Endometrial microvascular endothelial cells (primary cell): ENCODE results near the gene HCRTR1. TPM values are rescaled to one million over a fixed set of nuclear protein-coding genes. Genes with fewer than 3 reads are reported as not detected.
"Not testable (repeated sequence)": the region's sequence is repeated elsewhere in the genome, so short reads cannot be mapped to it uniquely, and the experiment has no call there.

Source experiments
- in situ Hi-C: cut with HindIII; loops from 2 replicates; pipeline ENCODE4 v1.10.0; 2017; ENCODE audit warnings: low sequenced_read_pairs, low pct_unique_long_range_greater_than_20kb; ENCODE audit errors: inconsistent ontology term
- total RNA-seq: library from RNA; depleted of rRNA; stranded (reverse); fragments of >200 nt; gene quantifications from one replicate; pipeline ENCODE4 v1.2.3, GENCODE V29; 2015; ENCODE audit errors: inconsistent ontology term

The HCRTR1 gene
- total RNA-seq, 1 donor from 2014 or later = not detected

DNA sequence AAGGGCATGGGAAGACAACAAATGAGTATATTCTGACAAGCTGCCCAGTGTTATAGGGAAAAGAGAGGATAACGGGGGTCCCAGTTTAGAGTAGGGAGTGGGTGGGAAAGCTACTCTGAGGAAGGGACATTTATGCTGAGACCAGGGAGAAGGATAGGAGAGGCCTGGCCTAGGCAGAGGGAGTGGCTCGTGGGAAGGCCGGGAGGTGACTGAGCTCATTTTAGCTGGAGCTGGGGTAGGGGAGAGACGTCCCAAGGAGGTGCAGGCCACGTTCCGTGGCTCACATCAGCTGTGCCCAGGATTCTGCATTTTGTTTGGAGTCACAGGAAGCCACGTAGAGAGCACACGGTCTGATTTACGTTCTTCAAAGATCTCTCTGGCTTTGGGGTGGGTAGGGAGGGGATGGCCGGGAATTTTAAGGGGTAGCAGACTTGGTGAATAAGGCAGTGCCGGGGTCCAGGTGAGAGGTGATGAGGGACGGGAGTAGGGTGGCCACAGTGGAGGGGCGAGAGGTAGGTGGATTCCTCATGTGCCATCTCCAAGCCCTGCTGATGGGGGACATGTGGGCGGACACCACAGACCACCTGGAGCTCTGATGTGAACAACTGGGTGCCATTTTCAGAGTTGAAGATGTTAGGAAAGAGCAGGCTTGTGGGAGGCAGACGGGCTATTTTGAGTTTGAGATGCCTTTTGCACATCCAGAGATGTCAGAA, 36.4 kb upstream of the HCRTR1 start:
- in situ Hi-C loops = no loop called here

DNA sequence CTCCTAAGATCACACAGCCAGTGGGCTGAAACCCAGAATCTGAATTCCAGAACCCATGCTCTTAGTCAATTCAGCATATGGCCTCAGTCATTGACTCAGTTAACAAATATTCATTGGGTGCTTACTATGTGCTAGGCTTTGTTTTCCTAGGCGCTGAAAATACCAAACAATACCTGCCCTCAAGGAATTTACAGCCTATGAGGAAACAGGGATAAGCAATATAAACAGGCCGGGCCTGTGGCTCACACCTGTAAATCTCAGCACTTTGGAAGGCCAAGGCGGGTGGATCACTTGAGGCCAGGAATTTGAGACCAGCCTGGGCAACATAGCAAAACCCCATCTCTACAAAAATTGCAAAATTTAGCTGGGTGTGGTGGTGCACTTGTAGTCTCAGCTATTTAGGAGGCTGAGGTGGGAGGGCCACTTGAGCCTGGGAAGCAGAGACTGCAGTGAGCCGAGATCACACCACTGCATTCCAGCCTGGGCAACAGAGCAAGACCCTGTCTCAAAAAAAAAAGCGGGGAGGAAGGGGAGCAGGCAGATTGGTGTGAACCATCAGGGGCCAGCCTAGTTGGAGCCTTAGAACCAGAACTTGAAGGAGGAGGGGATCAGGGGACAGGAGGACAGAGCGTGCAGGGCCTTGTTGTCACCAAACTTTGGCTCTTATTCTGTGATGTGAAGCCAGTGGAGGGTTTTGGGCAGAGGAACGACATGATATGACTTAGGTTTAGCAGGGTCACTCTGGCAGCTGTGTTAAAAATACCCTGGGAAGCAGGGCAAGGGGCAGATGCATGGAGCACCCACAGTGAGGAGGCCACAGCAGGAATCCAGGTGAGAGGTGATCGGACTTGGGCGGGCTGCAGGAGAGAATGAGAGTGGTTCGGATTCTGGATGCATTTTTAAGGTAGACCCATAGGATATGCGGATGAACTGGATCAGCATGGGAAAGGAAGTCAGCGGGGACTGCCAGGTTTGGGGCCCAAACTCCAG, 35.4 kb upstream of the HCRTR1 start:
- in situ Hi-C loops = no loop called here

DNA sequence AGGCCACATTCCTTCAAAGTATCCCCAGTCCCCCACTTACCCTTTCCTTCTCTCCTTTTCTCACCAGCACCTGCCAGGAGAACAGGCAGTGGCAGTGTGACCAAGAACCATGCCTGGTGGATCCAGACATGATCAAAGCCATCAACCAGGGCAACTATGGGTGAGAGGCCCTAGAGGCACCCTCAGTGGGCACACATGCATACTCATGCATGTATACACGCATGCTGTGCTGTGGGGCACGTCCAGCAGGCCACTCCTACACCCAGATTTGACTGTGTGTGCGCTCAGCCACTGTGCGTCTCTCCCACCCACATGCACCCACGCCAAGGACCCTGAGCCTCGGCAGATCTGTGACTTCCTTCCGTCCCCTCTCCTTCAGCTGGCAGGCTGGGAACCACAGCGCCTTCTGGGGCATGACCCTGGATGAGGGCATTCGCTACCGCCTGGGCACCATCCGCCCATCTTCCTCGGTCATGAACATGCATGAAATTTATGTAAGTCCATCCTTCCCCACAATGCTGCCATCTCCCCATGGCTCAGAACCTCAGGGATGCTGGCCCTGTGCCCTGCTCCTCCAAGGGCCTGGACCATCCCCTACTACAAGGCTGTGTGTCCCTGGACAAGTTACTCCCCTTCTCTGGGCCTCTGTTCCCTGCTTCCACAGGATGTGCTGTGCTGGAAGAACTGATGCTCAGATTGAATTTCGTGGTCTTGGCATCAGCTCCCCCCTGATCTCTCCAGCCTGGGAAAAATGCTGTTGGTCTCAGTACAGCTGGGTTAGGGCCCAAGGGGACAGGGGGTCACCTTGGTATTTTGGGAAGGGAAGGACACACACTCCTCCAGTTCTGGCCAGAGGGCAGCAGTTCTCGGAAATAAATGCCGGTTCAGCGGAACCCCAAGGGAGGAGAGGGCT, 34.2 kb upstream of the HCRTR1 start:
- in situ Hi-C loops = no loop called here

DNA sequence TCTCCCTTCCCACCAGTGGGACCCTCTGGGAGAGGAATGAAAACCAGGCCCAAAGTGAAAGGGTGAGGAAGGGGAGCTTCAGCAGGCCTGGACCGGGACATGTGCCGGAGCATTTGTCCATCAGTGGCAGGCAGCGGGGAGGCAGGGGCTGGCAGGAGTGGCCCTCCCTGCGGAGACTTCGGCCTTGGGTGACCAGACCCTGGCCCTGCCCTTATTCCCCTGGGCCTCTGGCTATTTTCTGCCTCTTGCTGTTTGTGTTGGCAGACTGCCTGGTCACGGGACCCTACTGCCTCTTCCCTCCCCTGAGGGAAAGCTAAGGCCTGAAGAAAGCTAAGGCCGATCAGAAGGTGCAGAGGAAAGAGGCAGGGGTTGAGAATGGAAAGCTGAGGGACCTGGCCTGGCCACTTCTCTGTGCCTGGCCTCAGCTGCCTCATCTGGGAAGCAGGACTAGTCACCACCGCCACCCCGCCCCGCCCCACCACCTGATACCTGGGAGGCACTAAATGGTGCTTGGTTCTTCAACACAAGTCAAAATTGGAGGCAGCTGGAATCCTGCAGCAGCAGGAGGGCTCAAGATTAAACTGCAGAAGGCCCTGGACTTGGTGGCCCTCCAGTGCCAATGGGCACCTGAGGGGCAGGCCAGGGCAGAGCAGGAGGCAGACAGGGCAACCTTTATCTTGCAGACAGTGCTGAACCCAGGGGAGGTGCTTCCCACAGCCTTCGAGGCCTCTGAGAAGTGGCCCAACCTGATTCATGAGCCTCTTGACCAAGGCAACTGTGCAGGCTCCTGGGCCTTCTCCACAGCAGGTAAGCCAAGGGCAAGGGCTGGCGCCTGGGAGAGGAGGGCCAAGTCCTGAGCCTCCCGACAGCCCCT, 33.3 kb upstream of the HCRTR1 start:
- in situ Hi-C loops = no loop called here

DNA sequence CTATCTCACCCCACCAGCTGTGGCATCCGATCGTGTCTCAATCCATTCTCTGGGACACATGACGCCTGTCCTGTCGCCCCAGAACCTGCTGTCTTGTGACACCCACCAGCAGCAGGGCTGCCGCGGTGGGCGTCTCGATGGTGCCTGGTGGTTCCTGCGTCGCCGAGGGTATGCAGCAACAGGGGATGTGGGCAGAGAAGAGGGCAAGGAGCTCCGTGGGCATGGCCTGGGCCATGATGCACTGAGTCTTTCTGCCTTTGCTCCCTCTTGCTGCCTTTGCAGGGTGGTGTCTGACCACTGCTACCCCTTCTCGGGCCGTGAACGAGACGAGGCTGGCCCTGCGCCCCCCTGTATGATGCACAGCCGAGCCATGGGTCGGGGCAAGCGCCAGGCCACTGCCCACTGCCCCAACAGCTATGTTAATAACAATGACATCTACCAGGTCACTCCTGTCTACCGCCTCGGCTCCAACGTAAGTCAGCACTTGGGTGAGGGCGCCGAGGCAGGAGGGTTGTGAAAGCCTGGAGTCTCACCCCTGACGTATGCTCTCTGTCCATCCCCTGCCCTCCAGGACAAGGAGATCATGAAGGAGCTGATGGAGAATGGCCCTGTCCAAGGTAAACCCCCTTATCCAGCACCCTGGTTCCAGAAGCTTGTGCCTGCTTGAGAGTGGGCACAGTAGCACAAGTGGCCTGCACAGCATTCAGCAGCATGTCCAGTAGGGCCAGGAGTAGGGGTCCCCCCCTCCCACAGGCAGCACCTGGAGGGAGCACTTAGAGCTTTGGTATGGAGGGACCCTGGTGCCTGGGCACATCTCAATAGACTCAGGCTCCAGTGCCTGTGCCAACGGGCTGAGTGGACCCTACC, 32.4 kb upstream of the HCRTR1 start:
- in situ Hi-C loops = no loop called here

DNA sequence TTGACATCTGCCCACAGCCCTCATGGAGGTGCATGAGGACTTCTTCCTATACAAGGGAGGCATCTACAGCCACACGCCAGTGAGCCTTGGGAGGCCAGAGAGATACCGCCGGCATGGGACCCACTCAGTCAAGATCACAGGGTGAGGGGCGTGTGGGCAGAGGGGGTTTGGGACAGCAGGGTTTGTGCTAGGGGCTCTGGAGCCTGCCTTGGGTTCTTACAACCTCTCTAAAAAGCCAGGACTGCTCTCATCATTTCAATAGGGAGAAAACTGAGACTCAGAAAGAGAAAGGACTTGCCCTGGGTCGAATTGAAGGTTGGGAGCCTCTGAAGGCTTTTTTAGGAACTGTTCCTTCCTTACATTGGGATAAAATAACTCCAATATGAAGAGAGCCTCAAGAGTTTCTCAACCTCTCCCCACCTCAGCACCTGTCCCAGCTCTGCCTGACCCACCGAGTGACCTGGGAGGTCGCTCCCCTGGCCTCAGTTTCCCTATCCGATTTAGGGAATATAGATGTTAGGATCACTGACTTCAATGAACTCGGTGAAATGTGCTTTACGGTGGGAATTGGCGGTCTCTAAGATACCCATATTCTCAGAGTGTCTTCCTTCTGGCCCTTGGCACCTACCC, 31.6 kb upstream of the HCRTR1 start:
- in situ Hi-C loops = no loop called here

DNA sequence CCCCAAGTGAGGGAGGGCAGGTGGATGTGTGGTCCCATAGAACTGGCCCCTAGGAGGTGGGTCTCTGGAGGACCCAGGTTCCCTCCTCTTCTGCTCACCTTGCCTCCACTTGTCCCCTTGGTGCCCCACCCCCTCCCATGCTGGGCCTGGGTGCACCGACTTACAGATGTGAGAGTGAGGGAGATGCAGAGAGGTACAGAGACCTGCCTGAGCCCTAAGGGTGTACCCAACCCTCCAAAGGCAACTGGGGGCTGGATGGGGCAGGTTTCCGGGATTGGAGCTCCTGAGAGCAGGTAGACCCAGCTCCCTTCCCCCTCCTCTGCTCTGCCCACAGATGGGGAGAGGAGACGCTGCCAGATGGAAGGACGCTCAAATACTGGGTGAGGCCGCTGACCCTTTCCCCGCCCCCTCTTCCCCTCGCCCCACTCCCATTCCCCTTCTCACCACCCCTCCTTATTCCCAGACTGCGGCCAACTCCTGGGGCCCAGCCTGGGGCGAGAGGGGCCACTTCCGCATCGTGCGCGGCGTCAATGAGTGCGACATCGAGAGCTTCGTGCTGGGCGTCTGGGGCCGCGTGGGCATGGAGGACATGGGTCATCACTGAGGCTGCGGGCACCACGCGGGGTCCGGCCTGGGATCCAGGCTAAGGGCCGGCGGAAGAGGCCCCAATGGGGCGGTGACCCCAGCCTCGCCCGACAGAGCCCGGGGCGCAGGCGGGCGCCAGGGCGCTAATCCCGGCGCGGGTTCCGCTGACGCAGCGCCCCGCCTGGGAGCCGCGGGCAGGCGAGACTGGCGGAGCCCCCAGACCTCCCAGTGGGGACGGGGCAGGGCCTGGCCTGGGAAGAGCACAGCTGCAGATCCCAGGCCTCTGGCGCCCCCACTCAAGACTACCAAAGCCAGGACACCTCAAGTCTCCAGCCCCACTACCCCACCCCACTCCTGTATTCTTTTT, 30.8 kb upstream of the HCRTR1 start:
- in situ Hi-C loops = no loop called here

DNA sequence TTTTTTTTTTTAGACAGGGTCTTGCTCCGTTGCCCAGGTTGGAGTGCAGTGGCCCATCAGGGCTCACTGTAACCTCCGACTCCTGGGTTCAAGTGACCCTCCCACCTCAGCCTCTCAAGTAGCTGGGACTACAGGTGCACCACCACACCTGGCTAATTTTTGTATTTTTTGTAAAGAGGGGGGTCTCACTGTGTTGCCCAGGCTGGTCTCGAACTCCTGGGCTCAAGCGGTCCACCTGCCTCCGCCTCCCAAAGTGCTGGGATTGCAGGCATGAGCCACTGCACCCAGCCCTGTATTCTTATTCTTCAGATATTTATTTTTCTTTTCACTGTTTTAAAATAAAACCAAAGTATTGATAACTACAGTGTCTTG, 30.2 kb upstream of the HCRTR1 start:
- in situ Hi-C loops = not testable (repeated sequence)

DNA sequence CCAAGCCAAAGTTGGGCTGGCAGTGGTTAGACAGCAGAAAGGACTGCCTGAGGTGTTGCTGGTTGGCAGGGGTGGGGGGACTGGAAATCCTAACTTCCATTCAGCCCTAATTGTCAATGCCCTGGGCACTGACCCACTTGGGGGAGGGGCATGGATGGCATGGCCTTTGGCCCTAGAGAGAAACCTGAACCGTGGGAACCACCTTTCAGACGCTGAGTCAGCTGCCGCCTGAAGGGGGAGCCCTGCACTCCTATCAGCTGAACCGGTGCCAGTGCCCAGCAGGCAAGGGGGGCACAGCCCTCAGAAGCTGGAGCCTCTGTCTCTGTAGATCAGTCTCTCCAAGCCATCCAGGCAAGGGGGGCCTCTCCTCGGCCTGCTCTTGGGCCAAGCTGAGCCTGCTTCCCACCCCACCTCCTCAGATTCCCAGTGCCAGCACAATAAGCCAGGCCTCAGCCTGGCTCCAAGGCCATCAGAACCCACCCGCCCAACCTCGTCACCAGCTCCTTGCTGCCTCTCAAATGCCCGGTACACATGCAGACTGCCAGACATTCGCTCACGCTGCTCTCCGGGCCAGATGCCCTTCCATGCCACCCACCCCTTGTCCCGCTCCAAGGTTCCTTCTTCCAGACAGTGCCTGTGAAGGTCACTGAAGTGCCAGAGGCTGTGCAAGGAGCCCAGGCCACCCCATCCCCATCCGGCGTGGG, 29.6 kb upstream of the HCRTR1 start:
- in situ Hi-C loops = no loop called here

DNA sequence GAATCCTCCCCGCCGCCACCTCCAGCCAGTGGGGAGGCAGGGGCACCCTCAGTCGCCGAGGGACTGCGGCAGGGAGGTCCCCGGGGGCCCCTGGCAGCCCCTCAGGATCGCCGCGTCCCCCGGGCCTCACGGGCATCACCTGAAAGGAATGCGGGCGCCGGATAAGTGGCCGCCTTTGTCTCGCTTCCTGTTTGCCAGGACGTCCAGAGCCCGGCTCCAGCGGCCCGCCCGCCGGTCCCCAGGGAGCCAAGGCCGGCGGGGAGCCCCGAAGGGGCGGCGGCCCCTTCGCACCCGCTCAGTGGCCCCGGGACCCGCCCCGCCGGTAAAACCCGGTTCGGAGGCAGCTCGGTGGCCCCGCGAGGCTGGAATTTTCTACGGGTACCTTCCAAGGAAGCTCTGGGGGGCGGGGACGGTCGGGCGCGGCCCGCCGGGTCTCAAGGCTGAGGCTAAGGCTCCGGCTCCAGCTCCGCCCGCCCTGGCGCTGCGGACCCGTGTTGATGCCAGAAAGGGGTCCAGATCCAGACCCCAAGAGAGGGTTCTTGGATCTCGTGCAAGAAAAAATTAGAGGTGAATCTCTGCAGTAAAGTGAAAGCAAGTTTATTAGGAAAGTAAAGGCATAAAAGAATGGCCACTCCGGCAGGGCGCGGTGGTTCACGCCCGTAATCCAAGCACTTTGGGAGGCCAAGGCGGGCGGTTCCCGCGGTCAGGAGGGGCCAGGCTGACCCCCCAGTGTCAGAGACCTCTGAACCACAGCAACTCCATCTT, 28.6 kb upstream of the HCRTR1 start:
- in situ Hi-C loops = no loop called here

DNA sequence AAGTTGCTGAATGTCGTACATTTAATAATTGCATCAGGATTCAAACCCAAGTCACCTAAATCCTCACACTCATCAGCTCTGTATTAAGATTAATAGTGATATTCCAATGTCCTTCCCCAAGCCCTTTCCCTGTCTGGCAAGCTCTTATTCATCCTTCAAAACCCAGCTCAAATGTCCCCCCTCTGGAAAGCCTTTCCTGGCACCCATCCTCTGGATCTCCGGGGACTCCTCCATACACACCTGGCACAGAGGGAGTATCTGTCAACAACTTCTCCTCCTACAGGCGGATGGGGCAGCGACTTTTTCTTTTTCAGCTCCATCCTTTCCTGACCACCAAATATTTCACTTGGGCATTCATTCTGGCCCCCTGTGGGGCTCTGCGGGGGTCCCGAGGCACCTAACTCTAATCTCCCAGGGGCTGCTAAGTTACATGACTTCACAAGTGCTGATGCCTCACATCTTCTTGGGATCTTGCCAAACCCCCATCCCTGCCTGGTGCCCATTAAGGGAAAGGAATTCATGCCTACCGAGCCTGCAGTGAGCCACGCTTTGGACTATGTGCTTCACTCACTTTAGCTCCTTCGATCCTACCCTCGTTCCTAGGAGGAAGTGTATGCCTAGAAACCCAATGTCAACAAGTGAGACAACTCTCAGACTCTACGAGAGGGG, 25.9 kb upstream of the HCRTR1 start:
- in situ Hi-C loops = no loop called here

DNA sequence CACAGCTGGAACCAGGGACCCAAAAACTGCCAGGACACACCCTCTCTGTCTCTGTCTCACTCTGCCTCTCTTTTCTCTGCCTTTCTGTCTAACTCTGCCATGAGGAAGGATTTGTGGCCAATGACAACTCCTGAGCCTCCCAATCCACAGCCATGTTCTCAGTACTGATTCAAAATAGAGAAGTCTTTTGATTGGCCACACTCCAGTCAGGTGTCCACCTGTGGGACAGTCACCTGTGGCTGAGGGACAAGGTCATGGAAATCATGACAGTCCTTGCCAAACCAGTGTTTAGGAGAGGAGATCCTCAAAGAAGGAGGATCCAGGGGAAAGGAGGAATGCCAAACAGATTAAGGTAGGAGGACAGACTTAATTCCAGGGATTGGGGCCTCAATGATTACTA, 25.4 kb upstream of the HCRTR1 start:
- in situ Hi-C loops = no loop called here

DNA sequence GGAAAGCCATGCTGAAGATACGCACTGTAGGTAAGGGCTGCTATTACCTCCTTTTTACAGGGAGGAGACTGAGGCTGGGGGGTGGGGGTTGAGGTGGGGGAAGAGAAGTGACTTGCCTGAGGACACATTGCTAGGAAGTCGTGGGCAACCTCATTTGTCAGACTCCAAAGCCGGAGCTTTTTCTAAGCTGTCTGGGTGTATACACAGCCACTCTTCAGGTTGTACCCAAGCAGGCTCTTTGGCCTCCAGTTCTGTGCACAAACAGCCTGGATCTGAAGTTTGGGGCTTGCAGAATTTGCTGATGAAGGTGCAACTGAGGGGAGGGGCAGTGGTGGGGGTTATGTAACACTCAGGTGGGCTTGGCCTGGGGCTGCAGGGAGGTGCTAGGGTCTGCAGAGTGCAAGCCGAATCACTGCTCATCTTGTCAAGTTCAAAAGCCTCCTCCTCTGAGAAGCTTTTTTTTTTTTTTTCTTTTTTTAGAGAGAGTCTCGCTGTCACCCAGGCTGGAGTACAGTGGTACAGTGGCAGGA, 24.3 kb upstream of the HCRTR1 start:
- in situ Hi-C loops = no loop called here
